ENCODE measurements around the gene SLC35F4. TPM values are rescaled to one million over a fixed set of nuclear protein-coding genes. Genes with fewer than 3 reads are reported as not detected.

SLC35F4 gene
- polyA plus RNA-seq, 1 donor from 2014 or later, result 21.0 TPM

DNA sequence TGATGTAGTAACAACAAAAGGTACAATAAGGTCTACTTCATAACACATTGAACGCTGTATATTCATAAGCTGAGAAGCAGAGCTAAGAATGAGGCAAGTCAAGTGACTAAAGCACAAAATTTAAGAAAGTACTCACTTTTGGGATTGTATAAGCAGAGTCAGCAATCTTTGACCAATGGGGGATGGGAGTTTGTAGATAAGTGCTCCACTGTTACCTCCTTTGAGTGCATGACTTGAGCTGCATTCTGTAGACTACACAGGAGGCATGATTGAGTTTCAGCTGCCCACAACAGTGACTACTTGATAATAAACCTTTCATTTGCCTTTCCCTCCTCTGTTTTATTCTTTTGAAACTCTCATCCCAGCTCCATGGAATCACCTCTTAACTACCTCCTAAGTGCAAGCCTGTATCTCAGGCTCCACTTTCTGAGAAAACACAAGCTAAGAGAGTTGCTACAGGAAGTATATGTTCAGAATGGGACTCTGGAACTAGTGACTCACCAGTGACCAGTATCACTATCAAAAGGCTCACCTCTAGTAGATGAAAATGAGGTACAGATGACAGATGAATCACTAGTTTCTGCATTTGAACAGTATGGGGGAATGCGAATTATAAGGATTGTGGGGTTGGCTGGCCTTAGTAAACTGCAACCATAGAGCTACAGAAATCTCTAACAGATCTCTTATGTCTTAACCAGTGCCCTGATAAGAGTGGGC lies 49.2 kb downstream of the SLC35F4 start:
- Histone ChIP-seq H3K9me2 (ENCODE audit: insufficient read depth, low read length) (no peaks in the 10 kb centered on the region), H3K27ac (ENCODE audit: low read length) (no peak overlapping the region), H3F3A (ENCODE audit: insufficient read depth, low read length, poor library complexity, severe bottlenecking) (no peaks in the 10 kb centered on the region), H3K36me3 (ENCODE audit: insufficient read depth, low read length) (no peaks in the 10 kb centered on the region), H3K27me3 (ENCODE audit: insufficient read depth, low read depth, low read length) (no peaks in the 10 kb centered on the region), H2AFZ (ENCODE audit: low read depth, low read length) (no peak overlapping the region), H3K79me2 (replicated peaks; ENCODE audit: insufficient read depth, low read length) (no peaks in the 10 kb centered on the region), H3K9ac (ENCODE audit: low read length) (no peak overlapping the region), H3K9me3 (ENCODE audit: low read length) (no peaks in the 10 kb centered on the region), H3K4me3 (ENCODE audit: low read length) (no peak overlapping the region), H3K4me2 (ENCODE audit: low read length) (no peak overlapping the region), H4K20me1 (ENCODE audit: insufficient read depth) (no peaks in the 10 kb centered on the region)
- TF ChIP-seq SMC3 (conservative IDR thresholded peaks at IDR 0.05; ENCODE audit: poor library complexity) (no peak), POLR2AphosphoS5 (IDR thresholded peaks at IDR 0.05) (no peak), RAD21 (conservative IDR thresholded peaks at IDR 0.05) (no peak), EP300 (conservative IDR thresholded peaks at IDR 0.05; ENCODE audit: poor library complexity, severe bottlenecking) (no peak), MXI1 (conservative IDR thresholded peaks at IDR 0.05; ENCODE audit: poor library complexity, severe bottlenecking) (no peak), TAF1 (IDR thresholded peaks at IDR 0.05; ENCODE audit: low read depth) (no peak), EZH2 (IDR thresholded peaks at IDR 0.05; ENCODE audit: borderline replicate concordance, insufficient read depth, low read length, poor library complexity, severe bottlenecking) (no peak)
- TF ChIP-seq, protein P1, sequence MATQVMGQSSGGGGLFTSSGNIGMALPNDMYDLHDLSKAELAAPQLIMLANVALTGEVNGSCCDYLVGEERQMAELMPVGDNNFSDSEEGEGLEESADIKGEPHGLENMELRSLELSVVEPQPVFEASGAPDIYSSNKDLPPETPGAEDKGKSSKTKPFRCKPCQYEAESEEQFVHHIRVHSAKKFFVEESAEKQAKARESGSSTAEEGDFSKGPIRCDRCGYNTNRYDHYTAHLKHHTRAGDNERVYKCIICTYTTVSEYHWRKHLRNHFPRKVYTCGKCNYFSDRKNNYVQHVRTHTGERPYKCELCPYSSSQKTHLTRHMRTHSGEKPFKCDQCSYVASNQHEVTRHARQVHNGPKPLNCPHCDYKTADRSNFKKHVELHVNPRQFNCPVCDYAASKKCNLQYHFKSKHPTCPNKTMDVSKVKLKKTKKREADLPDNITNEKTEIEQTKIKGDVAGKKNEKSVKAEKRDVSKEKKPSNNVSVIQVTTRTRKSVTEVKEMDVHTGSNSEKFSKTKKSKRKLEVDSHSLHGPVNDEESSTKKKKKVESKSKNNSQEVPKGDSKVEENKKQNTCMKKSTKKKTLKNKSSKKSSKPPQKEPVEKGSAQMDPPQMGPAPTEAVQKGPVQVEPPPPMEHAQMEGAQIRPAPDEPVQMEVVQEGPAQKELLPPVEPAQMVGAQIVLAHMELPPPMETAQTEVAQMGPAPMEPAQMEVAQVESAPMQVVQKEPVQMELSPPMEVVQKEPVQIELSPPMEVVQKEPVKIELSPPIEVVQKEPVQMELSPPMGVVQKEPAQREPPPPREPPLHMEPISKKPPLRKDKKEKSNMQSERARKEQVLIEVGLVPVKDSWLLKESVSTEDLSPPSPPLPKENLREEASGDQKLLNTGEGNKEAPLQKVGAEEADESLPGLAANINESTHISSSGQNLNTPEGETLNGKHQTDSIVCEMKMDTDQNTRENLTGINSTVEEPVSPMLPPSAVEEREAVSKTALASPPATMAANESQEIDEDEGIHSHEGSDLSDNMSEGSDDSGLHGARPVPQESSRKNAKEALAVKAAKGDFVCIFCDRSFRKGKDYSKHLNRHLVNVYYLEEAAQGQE (IDR thresholded peaks at IDR 0.05; ENCODE audit: borderline replicate concordance), result no peak
- TF ChIP-seq, protein P2, sequence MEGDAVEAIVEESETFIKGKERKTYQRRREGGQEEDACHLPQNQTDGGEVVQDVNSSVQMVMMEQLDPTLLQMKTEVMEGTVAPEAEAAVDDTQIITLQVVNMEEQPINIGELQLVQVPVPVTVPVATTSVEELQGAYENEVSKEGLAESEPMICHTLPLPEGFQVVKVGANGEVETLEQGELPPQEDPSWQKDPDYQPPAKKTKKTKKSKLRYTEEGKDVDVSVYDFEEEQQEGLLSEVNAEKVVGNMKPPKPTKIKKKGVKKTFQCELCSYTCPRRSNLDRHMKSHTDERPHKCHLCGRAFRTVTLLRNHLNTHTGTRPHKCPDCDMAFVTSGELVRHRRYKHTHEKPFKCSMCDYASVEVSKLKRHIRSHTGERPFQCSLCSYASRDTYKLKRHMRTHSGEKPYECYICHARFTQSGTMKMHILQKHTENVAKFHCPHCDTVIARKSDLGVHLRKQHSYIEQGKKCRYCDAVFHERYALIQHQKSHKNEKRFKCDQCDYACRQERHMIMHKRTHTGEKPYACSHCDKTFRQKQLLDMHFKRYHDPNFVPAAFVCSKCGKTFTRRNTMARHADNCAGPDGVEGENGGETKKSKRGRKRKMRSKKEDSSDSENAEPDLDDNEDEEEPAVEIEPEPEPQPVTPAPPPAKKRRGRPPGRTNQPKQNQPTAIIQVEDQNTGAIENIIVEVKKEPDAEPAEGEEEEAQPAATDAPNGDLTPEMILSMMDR (IDR thresholded peaks at IDR 0.05; ENCODE audit: poor library complexity, severe bottlenecking), result no peak

DNA sequence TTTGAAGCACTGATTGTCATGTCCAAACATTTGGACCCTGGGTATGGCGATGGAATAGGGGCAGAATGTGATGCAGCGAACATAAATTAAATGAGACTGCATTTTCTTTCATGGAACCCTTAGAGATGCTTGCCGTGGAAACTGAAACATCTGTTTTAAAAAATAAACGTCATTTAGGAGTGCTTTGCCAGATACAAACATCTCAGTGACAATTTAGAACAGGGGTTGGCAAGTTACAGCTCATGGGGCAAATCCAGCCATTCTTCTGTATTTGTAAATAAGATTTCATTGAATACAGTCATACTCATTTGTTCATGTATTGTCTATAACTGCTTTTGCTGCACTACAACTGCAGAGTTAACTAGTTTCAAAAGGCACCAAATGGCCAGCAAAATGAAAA lies 51.2 kb downstream of the SLC35F4 start:
- no peaks in the 10 kb centered on the region for H3K79me2 ChIP-seq (replicated peaks; ENCODE audit: insufficient read depth, low read length)
- no peaks in the 10 kb centered on the region for H3K27me3 ChIP-seq (ENCODE audit: insufficient read depth, low read depth, low read length)
- no peak overlapping the region for H3K4me2 ChIP-seq (ENCODE audit: low read length)
- H3K4me3 ChIP-seq (ENCODE audit: low read length), result no peak overlapping the region
- no peaks in the 10 kb centered on the region for H3F3A ChIP-seq (ENCODE audit: insufficient read depth, low read length, poor library complexity, severe bottlenecking)
- H3K36me3 ChIP-seq (ENCODE audit: insufficient read depth, low read length), result no peaks in the 10 kb centered on the region
- H2AFZ ChIP-seq (ENCODE audit: low read depth, low read length), result no peak overlapping the region
- H4K20me1 ChIP-seq (ENCODE audit: insufficient read depth), result no peaks in the 10 kb centered on the region
- no peaks in the 10 kb centered on the region for H3K9me2 ChIP-seq (ENCODE audit: insufficient read depth, low read length)
- H3K27ac ChIP-seq (ENCODE audit: low read length), result no peak overlapping the region
- no peak overlapping the region for H3K9ac ChIP-seq (ENCODE audit: low read length)
- no peak for TF ChIP-seq POLR2AphosphoS5 (IDR thresholded peaks at IDR 0.05)
- TF ChIP-seq EZH2 (IDR thresholded peaks at IDR 0.05; ENCODE audit: borderline replicate concordance, insufficient read depth, low read length, poor library complexity, severe bottlenecking), result no peak
- TF ChIP-seq SMC3 (conservative IDR thresholded peaks at IDR 0.05; ENCODE audit: poor library complexity), result no peak
- no peak for TF ChIP-seq TAF1 (IDR thresholded peaks at IDR 0.05; ENCODE audit: low read depth)
- TF ChIP-seq, protein P1 (IDR thresholded peaks at IDR 0.05; ENCODE audit: borderline replicate concordance), result no peak
- no peak for TF ChIP-seq RAD21 (conservative IDR thresholded peaks at IDR 0.05)
- no peak for TF ChIP-seq EP300 (conservative IDR thresholded peaks at IDR 0.05; ENCODE audit: poor library complexity, severe bottlenecking)
- TF ChIP-seq MXI1 (conservative IDR thresholded peaks at IDR 0.05; ENCODE audit: poor library complexity, severe bottlenecking), result no peak
- TF ChIP-seq, protein P2 (IDR thresholded peaks at IDR 0.05; ENCODE audit: poor library complexity, severe bottlenecking), result no peak
- no peaks in the 10 kb centered on the region for H3K9me3 ChIP-seq (ENCODE audit: low read length)

Data from neural cell (in vitro differentiated cells).